SK-N-SH treated with all-trans-retinoic acid at 6 μM for 48 hours (cell line): ENCODE measurements around the gene FAM43B.

Experiments
- ATAC-seq: fragments of 200-7000 bp; cut with Tn5 transposase; 3 replicates; pipeline ENCODE4 v1.9.1; 2020; ENCODE audit warnings: mild to moderate bottlenecking, moderate library complexity
- BACH2 ChIP-seq: fragments of 250-450 bp; sonication (Bioruptor Pico); IDR thresholded peaks from 2 replicates; pipeline ENCODE4 v1.9.0; 2021; ENCODE audit warnings: mild to moderate bottlenecking, borderline replicate concordance
- CREB5 ChIP-seq: fragments of 250-450 bp; sonication (Bioruptor Pico); IDR thresholded peaks from 2 replicates; pipeline ENCODE4 v1.5.1; 2020; ENCODE audit warnings: low read depth, mild to moderate bottlenecking, moderate library complexity
- ESRRG ChIP-seq: fragments of 250-450 bp; sonication (Bioruptor Pico); IDR thresholded peaks from 2 replicates; pipeline ENCODE4 v1.6.1; 2021; ENCODE audit warnings: mild to moderate bottlenecking
- ISL1 ChIP-seq: fragments of 250-450 bp; sonication (Bioruptor Pico); IDR thresholded peaks from 2 replicates; pipeline ENCODE4 v2.1.2; 2022; ENCODE audit warnings: mild to moderate bottlenecking, moderate library complexity
- OSR1 ChIP-seq: fragments of 250-450 bp; sonication (Bioruptor Pico); IDR thresholded peaks from 2 replicates; pipeline ENCODE4 v1.8.0; 2022; ENCODE audit warnings: moderate library complexity, mild to moderate bottlenecking, inconsistent platforms
- PATZ1 ChIP-seq: fragments of 250-450 bp; sonication (Bioruptor Pico); IDR thresholded peaks from 2 replicates; pipeline ENCODE4 v1.8.0; 2020; ENCODE audit warnings: mild to moderate bottlenecking, moderate library complexity, borderline replicate concordance
- POU6F1 ChIP-seq: fragments of 250-450 bp; sonication (Bioruptor Pico); IDR thresholded peaks from 2 replicates; pipeline ENCODE4 v1.8.0; 2021; ENCODE audit warnings: low read depth, mild to moderate bottlenecking, moderate library complexity, borderline replicate concordance
- RARB ChIP-seq: fragments of 250-450 bp; sonication (Bioruptor Pico); IDR thresholded peaks from 2 replicates; pipeline ENCODE4 v1.8.0; 2021; ENCODE audit warnings: mild to moderate bottlenecking, moderate library complexity
- TOX ChIP-seq: fragments of 250-450 bp; sonication (Bioruptor Pico); IDR thresholded peaks from 2 replicates; pipeline ENCODE4 v1.8.0; 2021; ENCODE audit warnings: mild to moderate bottlenecking, moderate library complexity, borderline replicate concordance
- TSHZ2 ChIP-seq: fragments of 250-450 bp; sonication (Bioruptor Pico); IDR thresholded peaks from 2 replicates; pipeline ENCODE4 v1.5.0; 2020; ENCODE audit warnings: mild to moderate bottlenecking, moderate library complexity
- ZC3H10 ChIP-seq: fragments of 250-450 bp; sonication (Bioruptor Pico); IDR thresholded peaks from 2 replicates; pipeline ENCODE4 v1.5.1; 2021; ENCODE audit warnings: mild to moderate bottlenecking, moderate library complexity
- ZFP3 ChIP-seq: fragments of 250-450 bp; sonication (Bioruptor Pico); IDR thresholded peaks from 2 replicates; pipeline ENCODE4 v1.5.0; 2020; ENCODE audit warnings: mild to moderate bottlenecking, moderate library complexity
- ZFP30 ChIP-seq: fragments of 450-650 bp; formaldehyde crosslinking; IDR thresholded peaks from 2 replicates; pipeline ENCODE4 v1.5.0; 2022; ENCODE audit warnings: mild to moderate bottlenecking, moderate library complexity
- ZNF565 ChIP-seq: fragments of 450-650 bp; formaldehyde crosslinking; conservative IDR thresholded peaks from 2 replicates; pipeline ENCODE4 v1.5.0; 2020; ENCODE audit warnings: low read depth, mild to moderate bottlenecking, moderate library complexity
- ZNF70 ChIP-seq: fragments of 450-650 bp; formaldehyde crosslinking; IDR thresholded peaks from 2 replicates; pipeline ENCODE4 v1.5.0; 2020; ENCODE audit warnings: mild to moderate bottlenecking, moderate library complexity
- ZNF8 ChIP-seq: fragments of 450-650 bp; formaldehyde crosslinking; IDR thresholded peaks from 2 replicates; pipeline ENCODE4 v1.5.0; 2020; ENCODE audit warnings: mild to moderate bottlenecking, moderate library complexity

The FAM43B gene

GRCh38 chr1:20555025-20555757 lies 2.8 kb downstream of the FAM43B start (continued):
- TF ChIP-seq PATZ1 (CRISPR knock-in tag): no peak
- no peak for TF ChIP-seq ZFP30 (CRISPR knock-in tag)

GRCh38 chr1:20555758-20556120 lies 3.4 kb downstream of the FAM43B start:
- ATAC-seq: no peak

GRCh38 chr1:20558191-20558590 lies 5.8 kb downstream of the FAM43B start:
- TF ChIP-seq ZFP3 (no peak), OSR1 (CRISPR knock-in tag) (no peak), ZFP30 (CRISPR knock-in tag) (no peak), ZNF8 (CRISPR knock-in tag) (no peak)
- no peak for ATAC-seq

More at GRCh38 chr1:20555758-20556120, 3.4 kb downstream of the FAM43B start:
- TF ChIP-seq ESRRG: no peak
- no peak for TF ChIP-seq ZNF8 (CRISPR knock-in tag)
- no peak for TF ChIP-seq ZFP30 (CRISPR knock-in tag)
- no peak for TF ChIP-seq PATZ1 (CRISPR knock-in tag)
- TF ChIP-seq ZFP3: no peak
- no peak for TF ChIP-seq RARB (CRISPR knock-in tag)
- no peak for TF ChIP-seq CREB5 (CRISPR knock-in tag)
- no peak for TF ChIP-seq TOX (CRISPR knock-in tag)

- no peak for TF ChIP-seq CREB5 (CRISPR knock-in tag)
- TF ChIP-seq BACH2 (CRISPR knock-in tag): no peak
- TF ChIP-seq ZNF8 (CRISPR knock-in tag): no peak
- TF ChIP-seq TSHZ2 (CRISPR knock-in tag): no peak
- no peak for TF ChIP-seq ZNF565 (CRISPR knock-in tag)
- no peak for TF ChIP-seq POU6F1 (CRISPR knock-in tag)
- TF ChIP-seq ZFP30 (CRISPR knock-in tag): no peak
- TF ChIP-seq ISL1: no peak
- no peak for TF ChIP-seq ZC3H10 (CRISPR knock-in tag)
- no peak for TF ChIP-seq ZNF70 (CRISPR knock-in tag)
- TF ChIP-seq, all 23 proteins: peak for 0
- ATAC-seq: no peak
Observed at GRCh38 chr1:20560966-20561365, 8.6 kb downstream of the FAM43B start.
